ENCODE results near the gene CBLN4. TPM values are rescaled to one million over a fixed set of nuclear protein-coding genes. Genes with fewer than 3 reads are reported as not detected.

The CBLN4 gene
- total RNA-seq (2014; rRNA removed) (not detected in 2 replicates), Bru-seq, nascent RNA (not detected), BruChase-seq, experiment 1, labeled RNA remaining after a 6-hour chase (not detected), BruChase-seq, experiment 2, labeled RNA remaining after a 2-hour chase (not detected)
- long read RNA-seq: 0 reads

DNA sequence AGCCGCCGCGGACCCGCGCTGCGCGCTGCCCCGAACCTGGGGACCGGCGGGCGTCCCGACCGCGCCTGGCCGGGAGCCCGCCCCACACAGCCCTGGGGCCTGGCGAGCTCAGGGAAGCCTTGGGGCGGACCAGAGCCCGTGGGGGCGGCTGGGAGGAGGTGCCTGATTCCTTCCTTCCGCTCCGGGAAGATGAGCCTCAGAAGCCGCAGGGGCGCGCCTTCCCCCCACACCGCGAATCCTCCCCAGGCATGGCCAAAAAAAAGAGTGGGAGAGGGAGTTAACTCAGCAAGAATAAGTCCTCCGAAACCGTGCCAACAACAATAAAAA, at the start of gene CBLN4:
CBLN4 (minus strand) TSS at position 131 of the 327 bp plus-strand sequence. CDS start 1,348 bp downstream, outside the sequence.
- H3K36me3 ChIP-seq (ENCODE audit: low read depth, low read length): no peaks in the 10 kb centered on the region
- no peaks in the 10 kb centered on the region for H3F3A ChIP-seq (ENCODE audit: low read length, unreplicated experiment)
- ChIA-PET POLR2A (ENCODE audit: unreplicated experiment) (no interaction called here), CTCF (no interaction called here)
- TF ChIP-seq EZH2phosphoT487 (IDR thresholded peaks at IDR 0.05; ENCODE audit: borderline replicate concordance, low read length) (no peak), CTCF (conservative IDR thresholded peaks at IDR 0.05; ENCODE audit: low read depth, low read length) (no peak), EZH2 (IDR thresholded peaks at IDR 0.05; ENCODE audit: low read length, unreplicated experiment) (no peak)
- no peak within 1 kb of the TSS for H2AFZ ChIP-seq (ENCODE audit: low read length)
- H3K27me3 ChIP-seq (ENCODE audit: low read length): no peaks in the 10 kb centered on the region
- no peaks in the 10 kb centered on the region for H4K20me1 ChIP-seq (ENCODE audit: low read length)
- H3K9me2 ChIP-seq (replicated peaks; ENCODE audit: low read length): no peaks in the 10 kb centered on the region
- no peaks in the 10 kb centered on the region for H3K79me2 ChIP-seq (ENCODE audit: low read length)
- no peak within 1 kb of the TSS for H3K4me2 ChIP-seq (ENCODE audit: low read length)
- no TSS peak for BruUV-seq (replicated peaks)
- H3K9me3 ChIP-seq (ENCODE audit: low read length): peaks cover 22% of the 10 kb centered on the region; the same call in 1 of the 2 replicates
- H3K4me1 ChIP-seq (ENCODE audit: insufficient read depth, low read length): no peaks in the 10 kb centered on the region
- intact Hi-C loops (cut with micrococcal nuclease): no loop called here
- ATAC-seq (no peak), DNase-seq (no peak)
- H3K9ac ChIP-seq (ENCODE audit: low read length): no peak within 1 kb of the TSS
- H3K27ac ChIP-seq (ENCODE audit: low read length): no peak within 1 kb of the TSS
- H3K4me3 ChIP-seq (ENCODE audit: low read length): no peak within 1 kb of the TSS

DNA sequence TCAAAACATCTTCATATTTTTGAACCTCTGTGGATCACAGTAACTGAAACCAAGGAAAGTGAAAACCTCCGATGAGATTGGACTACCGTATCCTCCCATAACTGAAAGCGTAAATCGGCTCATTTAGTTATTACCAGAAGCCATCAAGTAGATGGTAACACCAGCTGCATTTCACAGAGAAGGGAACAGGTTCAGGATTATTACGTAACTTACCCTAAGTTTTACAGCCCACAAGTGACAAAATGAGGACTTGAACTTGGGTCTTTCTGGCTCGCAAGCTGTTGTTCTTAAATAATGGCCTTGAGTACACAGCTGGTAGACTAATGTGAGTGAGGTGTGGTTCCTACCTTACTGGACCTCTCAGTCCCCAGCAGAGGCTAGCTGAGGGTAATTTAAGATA, 37.9 kb upstream of the CBLN4 start:
- ATAC-seq (no peak), DNase-seq (no peak)
- peaks cover 64% of the 10 kb centered on the region for H3K9me3 ChIP-seq (ENCODE audit: low read length)
- H3K4me1 ChIP-seq (ENCODE audit: insufficient read depth, low read length): no peaks in the 10 kb centered on the region
- CTCF ChIA-PET: no interaction called here
- no peaks in the 10 kb centered on the region for H3K36me3 ChIP-seq (ENCODE audit: low read depth, low read length)
- H2AFZ ChIP-seq (ENCODE audit: low read length): no peak overlapping the region
- POLR2A ChIA-PET (ENCODE audit: unreplicated experiment): no interaction called here
- no peak overlapping the region for H3K9ac ChIP-seq (ENCODE audit: low read length)
- no peaks in the 10 kb centered on the region for H4K20me1 ChIP-seq (ENCODE audit: low read length)
- no peaks in the 10 kb centered on the region for H3K9me2 ChIP-seq (replicated peaks; ENCODE audit: low read length)
- no peak overlapping the region for H3K4me2 ChIP-seq (ENCODE audit: low read length)
- BruUV-seq (replicated peaks): no TSS peak
- no peaks in the 10 kb centered on the region for H3K79me2 ChIP-seq (ENCODE audit: low read length)
- intact Hi-C loops (cut with micrococcal nuclease): no loop called here
- no peaks in the 10 kb centered on the region for H3F3A ChIP-seq (ENCODE audit: low read length, unreplicated experiment)
- H3K27ac ChIP-seq (ENCODE audit: low read length): no peak overlapping the region
- H3K4me3 ChIP-seq (ENCODE audit: low read length): no peak overlapping the region
- TF ChIP-seq EZH2phosphoT487 (IDR thresholded peaks at IDR 0.05; ENCODE audit: borderline replicate concordance, low read length) (no peak), EZH2 (IDR thresholded peaks at IDR 0.05; ENCODE audit: low read length, unreplicated experiment) (no peak), CTCF (conservative IDR thresholded peaks at IDR 0.05; ENCODE audit: low read depth, low read length) (no peak)
- H3K27me3 ChIP-seq (ENCODE audit: low read length): no peaks in the 10 kb centered on the region

GRCh38 chr20:56032251-56032650, 26.9 kb upstream of the CBLN4 start:
- ATAC-seq (no peak), DNase-seq (no peak)
- no peak overlapping the region for H2AFZ ChIP-seq (ENCODE audit: low read length)
- CTCF ChIA-PET: no interaction called here
- no peak overlapping the region for H3K4me3 ChIP-seq (ENCODE audit: low read length)
- TF ChIP-seq CTCF (conservative IDR thresholded peaks at IDR 0.05; ENCODE audit: low read depth, low read length): no peak
- no peak for TF ChIP-seq EZH2 (IDR thresholded peaks at IDR 0.05; ENCODE audit: low read length, unreplicated experiment)
- TF ChIP-seq EZH2phosphoT487 (IDR thresholded peaks at IDR 0.05; ENCODE audit: borderline replicate concordance, low read length): no peak
- H3K36me3 ChIP-seq (ENCODE audit: low read depth, low read length): no peaks in the 10 kb centered on the region
- H3K4me2 ChIP-seq (ENCODE audit: low read length): no peak overlapping the region
- POLR2A ChIA-PET (ENCODE audit: unreplicated experiment): no interaction called here
- H3F3A ChIP-seq (ENCODE audit: low read length, unreplicated experiment): no peaks in the 10 kb centered on the region
- no TSS peak for BruUV-seq (replicated peaks)
- no peaks in the 10 kb centered on the region for H3K4me1 ChIP-seq (ENCODE audit: insufficient read depth, low read length)
- no peaks in the 10 kb centered on the region for H3K27me3 ChIP-seq (ENCODE audit: low read length)
- H3K9me2 ChIP-seq (replicated peaks; ENCODE audit: low read length): no peaks in the 10 kb centered on the region
- H3K9ac ChIP-seq (ENCODE audit: low read length): no peak overlapping the region
- no peak overlapping the region for H3K27ac ChIP-seq (ENCODE audit: low read length)
- peaks cover 49% of the 10 kb centered on the region for H3K9me3 ChIP-seq (ENCODE audit: low read length)
- no peaks in the 10 kb centered on the region for H3K79me2 ChIP-seq (ENCODE audit: low read length)
- intact Hi-C loops (cut with micrococcal nuclease): no loop called here
- H4K20me1 ChIP-seq (ENCODE audit: low read length): no peaks in the 10 kb centered on the region

Data from PC-3 (cell line).